Smooth muscle cell (in vitro differentiated cells): ENCODE measurements around the gene FGF14. TPM values are rescaled to one million over a fixed set of nuclear protein-coding genes. Genes with fewer than 3 reads are reported as not detected.

ENCODE experiments used
- DNase-seq: peaks from one replicate; lab custom pipeline; 2025; ENCODE audit not compliant: unreplicated experiment; lab: John Stamatoyannopoulos, UW
- H2AFZ ChIP-seq: fragments of 200-600 bp; sonication (generic); 2 replicates; pipeline ENCODE4 v1.6.0; 2016; ENCODE audit warnings: antibody characterized with exemption, low read depth, mild to moderate bottlenecking
- H3F3A ChIP-seq: fragments of 200-600 bp; sonication (generic); 2 replicates; pipeline ENCODE4 v1.6.0; 2017; ENCODE audit warnings: antibody characterized with exemption, low read depth
- H3K27ac ChIP-seq: fragments of 200-600 bp; sonication (generic); 2 replicates; pipeline ENCODE4 v1.5.1; 2016; ENCODE audit warnings: low read depth, mild to moderate bottlenecking
- H3K27me3 ChIP-seq: fragments of 200-600 bp; sonication (generic); 2 replicates; pipeline ENCODE4 v1.6.1; 2016; ENCODE audit warnings: low read depth, mild to moderate bottlenecking
- H3K36me3 ChIP-seq: fragments of 200-600 bp; sonication (generic); 2 replicates; pipeline ENCODE4 v1.5.1; 2016; ENCODE audit warnings: low read depth
- H3K4me1 ChIP-seq: fragments of 200-600 bp; sonication (generic); 2 replicates; pipeline ENCODE4 v1.5.1; 2016; ENCODE audit warnings: low read depth
- H3K4me2 ChIP-seq: fragments of 200-600 bp; sonication (generic); 2 replicates; pipeline ENCODE4 v1.6.0; 2016; ENCODE audit warnings: mild to moderate bottlenecking
- H3K4me3 ChIP-seq: fragments of 200-600 bp; sonication (generic); 2 replicates; pipeline ENCODE4 v1.5.1; 2016; ENCODE audit warnings: mild to moderate bottlenecking
- H3K79me2 ChIP-seq: fragments of 200-600 bp; sonication (generic); 2 replicates; pipeline ENCODE4 v1.6.0; 2016; ENCODE audit warnings: low read depth, mild to moderate bottlenecking
- H3K9ac ChIP-seq: fragments of 200-600 bp; sonication (generic); 2 replicates; pipeline ENCODE4 v1.6.0; 2016; ENCODE audit warnings: low read depth
- H3K9me3 ChIP-seq: fragments of 200-600 bp; sonication (generic); replicated peaks from 2 replicates; pipeline ENCODE4 v1.5.1; 2016; ENCODE audit warnings: low read depth
- H4K20me1 ChIP-seq: fragments of 200-600 bp; sonication (generic); 2 replicates; pipeline ENCODE4 v1.6.0; 2016; ENCODE audit warnings: low read depth
- CTCF ChIP-seq: fragments of 200-600 bp; sonication (generic); IDR thresholded peaks from 2 replicates; pipeline ENCODE4 v1.5.1; 2017; ENCODE audit warnings: borderline replicate concordance, mild to moderate bottlenecking, antibody characterized with exemption; ENCODE audit not compliant: insufficient read depth, poor library complexity, severe bottlenecking
- WGBS: methylation state at CpG from one replicate; pipeline ENCODE4 v1.1.7; 2016; ENCODE audit warnings: low lambda C conversion rate; 5-methylcytosine and 5-hydroxymethylcytosine counted together
- polyA plus RNA-seq: library from polyadenylated mRNA; unstranded; fragments of >200 nt; fragmentation: Nextera tagmentation; extraction: Ambion mirVana; gene quantifications from 2 replicates; pipeline ENCODE4 v1.2.1, GENCODE V29; 2016
- total RNA-seq: library from RNA; depleted of rRNA; stranded (reverse); fragments of >200 nt; gene quantifications from 2 replicates; pipeline ENCODE4 v1.2.3, GENCODE V29; 2014

FGF14 gene
- total and polyA plus RNA-seq, 2 experiments from 2014 or later, result 0.23 TPM; not detected in 1

GRCh38 chr13:101703838-101704237 is 698.0 kb downstream of the FGF14 start:
- H3K9me3 ChIP-seq, result no peaks in the 10 kb centered on the region
- no peak for DNase-seq
- H4K20me1 ChIP-seq, result no peaks in the 10 kb centered on the region
- H3K4me3 ChIP-seq, result no peak overlapping the region
- no peak overlapping the region for H3K9ac ChIP-seq
- H3K27me3 ChIP-seq, result no peaks in the 10 kb centered on the region
- H3K79me2 ChIP-seq, result no peaks in the 10 kb centered on the region
- H3F3A ChIP-seq, result no peaks in the 10 kb centered on the region
- no peaks in the 10 kb centered on the region for H3K36me3 ChIP-seq
- no peak overlapping the region for H2AFZ ChIP-seq
- no peak overlapping the region for H3K27ac ChIP-seq
- no peak overlapping the region for H3K4me2 ChIP-seq
- WGBS, result 40% methylated on average over 3 of the region's 3 CpGs
- TF ChIP-seq CTCF, result no peak
- H3K4me1 ChIP-seq, result no peaks in the 10 kb centered on the region

- no peaks in the 10 kb centered on the region for H3K36me3 ChIP-seq
- H3K27me3 ChIP-seq, result no peaks in the 10 kb centered on the region
- TF ChIP-seq CTCF, result no peak
- no peak overlapping the region for H3K9ac ChIP-seq
- no peaks in the 10 kb centered on the region for H3K79me2 ChIP-seq
- no peak overlapping the region for H2AFZ ChIP-seq
- no peak overlapping the region for H3K27ac ChIP-seq
- no peaks in the 10 kb centered on the region for H3K4me1 ChIP-seq
- H4K20me1 ChIP-seq, result no peaks in the 10 kb centered on the region
- WGBS, result 100% methylated on average over 1 of the region's 1 CpG
- DNase-seq, result no peak
- no peaks in the 10 kb centered on the region for H3K9me3 ChIP-seq
- H3K4me2 ChIP-seq, result no peak overlapping the region
- H3K4me3 ChIP-seq, result no peak overlapping the region
- no peaks in the 10 kb centered on the region for H3F3A ChIP-seq
Measured at GRCh38 chr13:101703081-101703480, 698.8 kb downstream of the FGF14 start.

DNA sequence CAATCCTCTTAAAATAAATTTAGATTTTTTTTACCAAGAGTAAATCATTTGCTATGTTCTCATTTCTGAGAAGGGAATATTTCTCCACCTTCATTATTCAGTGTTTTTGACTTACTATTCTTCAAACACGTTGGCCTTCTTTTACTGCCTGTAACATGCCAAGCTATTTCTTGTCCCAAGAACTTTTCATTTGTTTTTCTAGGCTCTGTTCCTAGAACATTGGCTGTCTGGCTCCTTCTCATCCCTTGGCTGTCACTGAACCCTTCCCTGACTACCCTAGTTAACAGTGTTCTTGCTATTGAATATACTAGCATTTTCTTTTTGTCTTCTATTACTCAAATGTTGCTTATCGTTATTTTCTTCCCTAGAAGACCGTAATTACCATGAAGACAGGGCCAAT is 701.2 kb downstream of the FGF14 start:
- Histone ChIP-seq H3K9ac (no peak overlapping the region), H3F3A (no peaks in the 10 kb centered on the region), H2AFZ (no peak overlapping the region), H3K27ac (no peak overlapping the region), H3K4me1 (no peaks in the 10 kb centered on the region), H3K27me3 (no peaks in the 10 kb centered on the region), H4K20me1 (no peaks in the 10 kb centered on the region), H3K36me3 (no peaks in the 10 kb centered on the region), H3K9me3 (no peaks in the 10 kb centered on the region), H3K4me2 (no peak overlapping the region), H3K79me2 (no peaks in the 10 kb centered on the region), H3K4me3 (no peak overlapping the region)
- WGBS, result 94% methylated on average over 3 of the region's 3 CpGs
- no peak for DNase-seq
- TF ChIP-seq CTCF, result no peak

DNA sequence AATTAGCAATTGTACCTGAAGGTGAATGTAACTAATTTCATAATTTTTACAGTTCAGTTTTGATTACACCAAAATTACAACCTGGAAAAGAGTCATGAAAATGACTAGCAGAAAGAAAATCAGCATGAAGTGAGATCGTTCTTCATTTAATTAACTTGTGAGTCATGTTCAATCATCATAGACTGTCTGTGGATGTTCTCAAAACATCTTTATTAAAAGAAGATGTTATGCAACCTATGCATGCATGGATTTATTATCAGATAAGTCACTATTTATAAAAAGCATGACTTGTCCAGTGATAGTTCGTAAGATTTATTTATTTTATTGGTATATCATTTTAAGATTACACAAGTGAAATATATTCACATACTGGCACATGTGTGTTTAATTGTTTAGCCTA is 703.4 kb downstream of the FGF14 start:
- Histone ChIP-seq H3K27me3 (no peaks in the 10 kb centered on the region), H2AFZ (no peak overlapping the region), H3F3A (no peaks in the 10 kb centered on the region), H3K4me3 (no peak overlapping the region), H3K4me1 (no peaks in the 10 kb centered on the region), H3K79me2 (no peaks in the 10 kb centered on the region), H3K27ac (no peak overlapping the region), H3K9ac (no peak overlapping the region), H3K36me3 (no peaks in the 10 kb centered on the region), H3K4me2 (no peak overlapping the region), H4K20me1 (no peaks in the 10 kb centered on the region), H3K9me3 (no peaks in the 10 kb centered on the region)
- no peak for TF ChIP-seq CTCF
- whole genome bisulfite sequencing, result 91% methylated on average over 2 of the region's 2 CpGs
- no peak for DNase-seq
